SK-N-SH treated with all-trans-retinoic acid at 6 μM for 48 hours (cell line): ENCODE results near the gene SERPING1.

ENCODE experiments used
- ATAC-seq: fragments of 200-7000 bp; cut with Tn5 transposase; 3 replicates; pipeline ENCODE4 v1.9.1; 2020; ENCODE audit warnings: mild to moderate bottlenecking, moderate library complexity
- ARNTL ChIP-seq: fragments of 450-650 bp; formaldehyde crosslinking; IDR thresholded peaks from 2 replicates; pipeline ENCODE4 v1.5.0; 2020; ENCODE audit warnings: low read depth, mild to moderate bottlenecking, moderate library complexity, borderline replicate concordance
- BACH2 ChIP-seq: fragments of 250-450 bp; sonication (Bioruptor Pico); IDR thresholded peaks from 2 replicates; pipeline ENCODE4 v1.9.0; 2021; ENCODE audit warnings: mild to moderate bottlenecking, borderline replicate concordance
- CREB5 ChIP-seq: fragments of 250-450 bp; sonication (Bioruptor Pico); IDR thresholded peaks from 2 replicates; pipeline ENCODE4 v1.5.1; 2020; ENCODE audit warnings: low read depth, mild to moderate bottlenecking, moderate library complexity
- CSDC2 ChIP-seq: fragments of 250-450 bp; sonication (Bioruptor Pico); IDR thresholded peaks from 2 replicates; pipeline ENCODE4 v1.5.0; 2020; ENCODE audit warnings: mild to moderate bottlenecking, moderate library complexity
- CSRNP3 ChIP-seq: fragments of 250-450 bp; sonication (Bioruptor Pico); IDR thresholded peaks from 2 replicates; pipeline ENCODE4 v1.5.1; 2021; ENCODE audit warnings: mild to moderate bottlenecking, moderate library complexity
- ESRRG ChIP-seq: fragments of 250-450 bp; sonication (Bioruptor Pico); IDR thresholded peaks from 2 replicates; pipeline ENCODE4 v1.6.1; 2021; ENCODE audit warnings: mild to moderate bottlenecking
- GLIS3 ChIP-seq: fragments of 250-450 bp; sonication (Bioruptor Pico); IDR thresholded peaks from 2 replicates; pipeline ENCODE4 v1.5.0; 2020; ENCODE audit warnings: mild to moderate bottlenecking, moderate library complexity
- ISL1 ChIP-seq: fragments of 250-450 bp; sonication (Bioruptor Pico); IDR thresholded peaks from 2 replicates; pipeline ENCODE4 v2.1.2; 2022; ENCODE audit warnings: mild to moderate bottlenecking, moderate library complexity
- OSR1 ChIP-seq: fragments of 250-450 bp; sonication (Bioruptor Pico); IDR thresholded peaks from 2 replicates; pipeline ENCODE4 v1.8.0; 2022; ENCODE audit warnings: moderate library complexity, mild to moderate bottlenecking, inconsistent platforms
- RARB ChIP-seq: fragments of 250-450 bp; sonication (Bioruptor Pico); IDR thresholded peaks from 2 replicates; pipeline ENCODE4 v1.8.0; 2021; ENCODE audit warnings: mild to moderate bottlenecking, moderate library complexity
- SNAI2 ChIP-seq: fragments of 250-450 bp; sonication (Bioruptor Pico); IDR thresholded peaks from 2 replicates; pipeline ENCODE4 v1.5.0; 2020; ENCODE audit warnings: mild to moderate bottlenecking, moderate library complexity
- TCF4 ChIP-seq: fragments of 250-450 bp; sonication (Bioruptor Pico); IDR thresholded peaks from 2 replicates; pipeline ENCODE4 v1.8.0; 2021; ENCODE audit warnings: mild to moderate bottlenecking, moderate library complexity, borderline replicate concordance
- TOX ChIP-seq: fragments of 250-450 bp; sonication (Bioruptor Pico); IDR thresholded peaks from 2 replicates; pipeline ENCODE4 v1.8.0; 2021; ENCODE audit warnings: mild to moderate bottlenecking, moderate library complexity, borderline replicate concordance
- ZC3H10 ChIP-seq: fragments of 250-450 bp; sonication (Bioruptor Pico); IDR thresholded peaks from 2 replicates; pipeline ENCODE4 v1.5.1; 2021; ENCODE audit warnings: mild to moderate bottlenecking, moderate library complexity
- ZFP3 ChIP-seq: fragments of 250-450 bp; sonication (Bioruptor Pico); IDR thresholded peaks from 2 replicates; pipeline ENCODE4 v1.5.0; 2020; ENCODE audit warnings: mild to moderate bottlenecking, moderate library complexity
- ZFP30 ChIP-seq: fragments of 450-650 bp; formaldehyde crosslinking; IDR thresholded peaks from 2 replicates; pipeline ENCODE4 v1.5.0; 2022; ENCODE audit warnings: mild to moderate bottlenecking, moderate library complexity
- ZNF565 ChIP-seq: fragments of 450-650 bp; formaldehyde crosslinking; conservative IDR thresholded peaks from 2 replicates; pipeline ENCODE4 v1.5.0; 2020; ENCODE audit warnings: low read depth, mild to moderate bottlenecking, moderate library complexity
- ZNF8 ChIP-seq: fragments of 450-650 bp; formaldehyde crosslinking; IDR thresholded peaks from 2 replicates; pipeline ENCODE4 v1.5.0; 2020; ENCODE audit warnings: mild to moderate bottlenecking, moderate library complexity
- TF ChIP-seq, protein P1 (sequence below): fragments of 250-450 bp; sonication (Bioruptor Pico); IDR thresholded peaks from 2 replicates; pipeline ENCODE4 v1.8.0; 2020; ENCODE audit warnings: mild to moderate bottlenecking, moderate library complexity, borderline replicate concordance
- TF ChIP-seq, protein P2 (sequence below): fragments of 250-450 bp; sonication (Bioruptor Pico); IDR thresholded peaks from 2 replicates; pipeline ENCODE4 v1.8.0; 2021; ENCODE audit warnings: low read depth, mild to moderate bottlenecking, moderate library complexity, borderline replicate concordance
- TF ChIP-seq, protein P3 (sequence below): fragments of 250-450 bp; sonication (Bioruptor Pico); IDR thresholded peaks from 2 replicates; pipeline ENCODE4 v1.5.0; 2020; ENCODE audit warnings: mild to moderate bottlenecking, moderate library complexity

The SERPING1 gene

DNA sequence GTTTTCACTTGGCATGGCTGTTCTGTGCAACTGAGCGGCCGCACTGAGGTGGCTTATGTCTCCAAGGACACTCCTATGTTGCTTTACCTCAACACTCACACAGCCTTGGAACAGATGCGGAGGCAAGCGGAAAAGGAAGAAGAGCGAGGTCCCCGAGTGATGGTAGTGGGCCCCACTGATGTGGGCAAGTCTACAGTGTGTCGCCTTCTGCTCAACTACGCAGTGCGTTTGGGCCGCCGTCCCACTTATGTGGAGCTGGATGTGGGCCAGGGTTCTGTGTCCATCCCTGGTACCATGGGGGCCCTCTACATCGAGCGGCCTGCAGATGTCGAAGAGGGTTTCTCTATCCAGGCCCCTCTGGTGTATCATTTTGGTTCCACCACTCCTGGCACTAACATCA is 62.2 kb downstream of the SERPING1 start:
- no peak for ATAC-seq

DNA sequence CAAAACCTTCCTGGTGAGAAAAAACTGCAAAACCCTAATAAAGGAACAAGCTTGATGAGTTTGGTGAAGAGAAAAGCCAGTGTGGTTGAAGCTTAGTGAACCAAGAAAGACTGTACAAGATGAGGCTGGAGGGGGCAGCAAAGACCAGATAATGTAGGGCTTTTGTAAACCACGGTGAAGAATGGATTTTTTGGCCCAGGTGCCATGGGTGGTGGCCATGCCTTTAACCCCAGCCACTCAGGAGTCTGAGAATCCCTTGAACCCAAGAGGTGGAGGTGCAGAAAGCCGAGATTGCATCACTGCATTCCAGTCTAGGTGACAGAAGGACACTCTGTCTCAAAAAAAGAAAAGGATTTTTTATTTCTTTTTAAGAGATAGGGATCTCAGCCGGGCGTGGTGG is 65.4 kb downstream of the SERPING1 start:
- no peak for TF ChIP-seq ZC3H10
- no peak for TF ChIP-seq ARNTL (CRISPR knock-in tag)
- TF ChIP-seq ZNF8 (CRISPR knock-in tag): no peak
- TF ChIP-seq BACH2: no peak
- TF ChIP-seq TOX (CRISPR knock-in tag): no peak
- no peak for TF ChIP-seq TCF4 (CRISPR knock-in tag)
- no peak for TF ChIP-seq ISL1 (CRISPR knock-in tag)
- TF ChIP-seq ZNF565 (CRISPR knock-in tag): no peak
- TF ChIP-seq, protein P1, sequence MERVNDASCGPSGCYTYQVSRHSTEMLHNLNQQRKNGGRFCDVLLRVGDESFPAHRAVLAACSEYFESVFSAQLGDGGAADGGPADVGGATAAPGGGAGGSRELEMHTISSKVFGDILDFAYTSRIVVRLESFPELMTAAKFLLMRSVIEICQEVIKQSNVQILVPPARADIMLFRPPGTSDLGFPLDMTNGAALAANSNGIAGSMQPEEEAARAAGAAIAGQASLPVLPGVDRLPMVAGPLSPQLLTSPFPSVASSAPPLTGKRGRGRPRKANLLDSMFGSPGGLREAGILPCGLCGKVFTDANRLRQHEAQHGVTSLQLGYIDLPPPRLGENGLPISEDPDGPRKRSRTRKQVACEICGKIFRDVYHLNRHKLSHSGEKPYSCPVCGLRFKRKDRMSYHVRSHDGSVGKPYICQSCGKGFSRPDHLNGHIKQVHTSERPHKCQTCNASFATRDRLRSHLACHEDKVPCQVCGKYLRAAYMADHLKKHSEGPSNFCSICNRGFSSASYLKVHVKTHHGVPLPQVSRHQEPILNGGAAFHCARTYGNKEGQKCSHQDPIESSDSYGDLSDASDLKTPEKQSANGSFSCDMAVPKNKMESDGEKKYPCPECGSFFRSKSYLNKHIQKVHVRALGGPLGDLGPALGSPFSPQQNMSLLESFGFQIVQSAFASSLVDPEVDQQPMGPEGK: no peak
- no peak for TF ChIP-seq CSDC2 (CRISPR knock-in tag)
- TF ChIP-seq GLIS3 (CRISPR knock-in tag): no peak
- TF ChIP-seq ZFP30 (CRISPR knock-in tag): no peak
- no peak for TF ChIP-seq ESRRG (CRISPR knock-in tag)
- no peak for TF ChIP-seq CREB5
- TF ChIP-seq, protein P2, sequence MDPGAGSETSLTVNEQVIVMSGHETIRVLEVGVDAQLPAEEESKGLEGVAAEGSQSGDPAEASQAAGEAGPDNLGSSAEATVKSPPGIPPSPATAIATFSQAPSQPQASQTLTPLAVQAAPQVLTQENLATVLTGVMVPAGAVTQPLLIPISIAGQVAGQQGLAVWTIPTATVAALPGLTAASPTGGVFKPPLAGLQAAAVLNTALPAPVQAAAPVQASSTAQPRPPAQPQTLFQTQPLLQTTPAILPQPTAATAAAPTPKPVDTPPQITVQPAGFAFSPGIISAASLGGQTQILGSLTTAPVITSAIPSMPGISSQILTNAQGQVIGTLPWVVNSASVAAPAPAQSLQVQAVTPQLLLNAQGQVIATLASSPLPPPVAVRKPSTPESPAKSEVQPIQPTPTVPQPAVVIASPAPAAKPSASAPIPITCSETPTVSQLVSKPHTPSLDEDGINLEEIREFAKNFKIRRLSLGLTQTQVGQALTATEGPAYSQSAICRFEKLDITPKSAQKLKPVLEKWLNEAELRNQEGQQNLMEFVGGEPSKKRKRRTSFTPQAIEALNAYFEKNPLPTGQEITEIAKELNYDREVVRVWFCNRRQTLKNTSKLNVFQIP (CRISPR knock-in tag): no peak
- no peak for TF ChIP-seq ZFP3 (CRISPR knock-in tag)
- no peak for TF ChIP-seq OSR1 (CRISPR knock-in tag)
- TF ChIP-seq SNAI2 (CRISPR knock-in tag): no peak
- TF ChIP-seq CSRNP3 (CRISPR knock-in tag): no peak
- TF ChIP-seq RARB (CRISPR knock-in tag): no peak
- no peak for ATAC-seq

More for the DNA sequence above, 62.2 kb downstream of the SERPING1 start:
- TF ChIP-seq, protein P3, sequence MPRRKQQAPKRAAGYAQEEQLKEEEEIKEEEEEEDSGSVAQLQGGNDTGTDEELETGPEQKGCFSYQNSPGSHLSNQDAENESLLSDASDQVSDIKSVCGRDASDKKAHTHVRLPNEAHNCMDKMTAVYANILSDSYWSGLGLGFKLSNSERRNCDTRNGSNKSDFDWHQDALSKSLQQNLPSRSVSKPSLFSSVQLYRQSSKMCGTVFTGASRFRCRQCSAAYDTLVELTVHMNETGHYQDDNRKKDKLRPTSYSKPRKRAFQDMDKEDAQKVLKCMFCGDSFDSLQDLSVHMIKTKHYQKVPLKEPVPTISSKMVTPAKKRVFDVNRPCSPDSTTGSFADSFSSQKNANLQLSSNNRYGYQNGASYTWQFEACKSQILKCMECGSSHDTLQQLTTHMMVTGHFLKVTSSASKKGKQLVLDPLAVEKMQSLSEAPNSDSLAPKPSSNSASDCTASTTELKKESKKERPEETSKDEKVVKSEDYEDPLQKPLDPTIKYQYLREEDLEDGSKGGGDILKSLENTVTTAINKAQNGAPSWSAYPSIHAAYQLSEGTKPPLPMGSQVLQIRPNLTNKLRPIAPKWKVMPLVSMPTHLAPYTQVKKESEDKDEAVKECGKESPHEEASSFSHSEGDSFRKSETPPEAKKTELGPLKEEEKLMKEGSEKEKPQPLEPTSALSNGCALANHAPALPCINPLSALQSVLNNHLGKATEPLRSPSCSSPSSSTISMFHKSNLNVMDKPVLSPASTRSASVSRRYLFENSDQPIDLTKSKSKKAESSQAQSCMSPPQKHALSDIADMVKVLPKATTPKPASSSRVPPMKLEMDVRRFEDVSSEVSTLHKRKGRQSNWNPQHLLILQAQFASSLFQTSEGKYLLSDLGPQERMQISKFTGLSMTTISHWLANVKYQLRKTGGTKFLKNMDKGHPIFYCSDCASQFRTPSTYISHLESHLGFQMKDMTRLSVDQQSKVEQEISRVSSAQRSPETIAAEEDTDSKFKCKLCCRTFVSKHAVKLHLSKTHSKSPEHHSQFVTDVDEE (CRISPR knock-in tag): no peak

DNA sequence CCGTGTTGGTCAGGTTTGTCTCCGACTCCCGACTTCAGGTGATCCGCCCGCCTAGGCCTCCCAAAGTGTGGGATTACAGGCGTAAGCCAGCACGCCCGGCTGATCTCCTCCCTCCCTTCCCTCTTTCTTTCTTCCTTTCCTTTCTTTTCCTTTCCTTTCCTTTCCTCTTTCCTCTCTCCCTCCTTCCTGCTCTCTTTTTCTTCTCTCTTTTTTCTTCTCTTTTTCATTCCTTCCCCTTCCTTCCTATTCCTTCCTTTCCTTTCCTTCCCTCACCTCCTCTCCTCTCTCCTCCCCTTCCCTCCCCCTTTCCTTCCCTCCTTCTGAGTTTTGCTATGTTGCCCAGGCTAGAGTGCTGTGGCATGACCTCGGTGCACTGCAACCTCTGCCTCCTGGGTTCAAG is 66.5 kb downstream of the SERPING1 start:
- no peak for ATAC-seq
- TF ChIP-seq ESRRG (CRISPR knock-in tag): no peak
- no peak for TF ChIP-seq ZNF8 (CRISPR knock-in tag)
- TF ChIP-seq ZNF565 (CRISPR knock-in tag): no peak
- no peak for TF ChIP-seq ZFP30 (CRISPR knock-in tag)
- TF ChIP-seq, protein P2 (CRISPR knock-in tag): no peak
- no peak for TF ChIP-seq ISL1 (CRISPR knock-in tag)
- no peak for TF ChIP-seq CSDC2 (CRISPR knock-in tag)
- TF ChIP-seq ARNTL (CRISPR knock-in tag): no peak
- TF ChIP-seq TCF4 (CRISPR knock-in tag): no peak
- no peak for TF ChIP-seq GLIS3 (CRISPR knock-in tag)
- TF ChIP-seq OSR1 (CRISPR knock-in tag): no peak
- TF ChIP-seq CSRNP3 (CRISPR knock-in tag): no peak
- no peak for TF ChIP-seq TOX (CRISPR knock-in tag)
- TF ChIP-seq, protein P1: no peak
